HL-60 (cell line): Measurements from ENCODE around the gene HDHD5.

Source experiments
- DNase-seq, 2 experiments: peaks; one replicate each; pipeline ENCODE4 v3.0.0-alpha.2; 2010 to 2020; ENCODE audit warnings: low read depth in 1 of 2, low spot score in 1 of 2
- H3K27ac ChIP-seq: fragments of 250-450 bp; sonication (Bioruptor Pico); replicated peaks from 2 replicates; pipeline ENCODE4 v1.5.1; 2020; ENCODE audit warnings: mild to moderate bottlenecking, moderate library complexity
- H3K27me3 ChIP-seq: fragments of 250-450 bp; sonication (Bioruptor Pico); 2 replicates; pipeline ENCODE4 v1.5.1; 2021; ENCODE audit warnings: mild to moderate bottlenecking, moderate library complexity; ENCODE audit not compliant: insufficient read depth, poor library complexity, severe bottlenecking
- H3K4me3 ChIP-seq: replicated peaks from 2 replicates; pipeline ENCODE4 v1.5.1; 2011; ENCODE audit warnings: mild to moderate bottlenecking, control low read depth, low read length; ENCODE audit not compliant: insufficient read depth
- CTCF ChIP-seq: IDR thresholded peaks from one replicate; pipeline ENCODE4 v1.5.1; 2011; ENCODE audit warnings: low read length, control low read depth, inconsistent platforms; ENCODE audit not compliant: insufficient read depth
- GABPA ChIP-seq: IDR thresholded peaks from 2 replicates; pipeline ENCODE4 v1.6.1; 2012; ENCODE audit warnings: low read depth
- POLR2AphosphoS5 ChIP-seq: IDR thresholded peaks from 2 replicates; pipeline ENCODE4 v1.6.1; 2012; ENCODE audit warnings: low read depth
- REST ChIP-seq: IDR thresholded peaks from 2 replicates; pipeline ENCODE4 v1.6.1; 2012; ENCODE audit warnings: low read depth; ENCODE audit not compliant: insufficient replicate concordance
- SPI1 ChIP-seq: IDR thresholded peaks from 2 replicates; pipeline ENCODE4 v1.6.1; 2012; ENCODE audit warnings: low read depth, mild to moderate bottlenecking, borderline replicate concordance

HDHD5 gene

GRCh38 chr22:17176715-17177114 is 17.6 kb upstream of the HDHD5 start:
- TF ChIP-seq GABPA (no peak), SPI1 (no peak), POLR2AphosphoS5 (no peak), CTCF (no peak), REST (no peak)
- H3K4me3 ChIP-seq, result no peak overlapping the region
- H3K27me3 ChIP-seq, result no peaks in the 10 kb centered on the region
- no peak overlapping the region for H3K27ac ChIP-seq
- no peak for DNase-seq

- peak overlapping the region; percentile 69 for H3K4me3 ChIP-seq
- no peaks in the 10 kb centered on the region for H3K27me3 ChIP-seq
- no peak for TF ChIP-seq SPI1
- no peak for TF ChIP-seq GABPA
- no peak for TF ChIP-seq CTCF
- no peak for TF ChIP-seq POLR2AphosphoS5
- TF ChIP-seq REST, result no peak
- peak overlapping the region; percentile 34 for H3K27ac ChIP-seq
- no peak for DNase-seq
Observed at GRCh38 chr22:17172029-17172833, 13.2 kb upstream of the HDHD5 start.

GRCh38 chr22:17171153-17172028 is 12.3 kb upstream of the HDHD5 start:
- peak; percentile 76 to 90 for DNase-seq
- peak overlapping the region; percentile 69 for H3K4me3 ChIP-seq
- TF ChIP-seq GABPA (peak; percentile 57), SPI1 (no peak), CTCF (peak; percentile 69), REST (no peak), POLR2AphosphoS5 (no peak)

More at GRCh38 chr22:17171153-17172028, 12.3 kb upstream of the HDHD5 start:
- Histone ChIP-seq H3K27ac (peak overlapping the region; percentile 82), H3K27me3 (no peaks in the 10 kb centered on the region)
